ENCODE results near the gene EVC2. TPM values are rescaled to one million over a fixed set of nuclear protein-coding genes. Genes with fewer than 3 reads are reported as not detected.

EVC2 gene
- total RNA-seq, 2 experiments from 2014 or later, result 3.4 TPM; not detected in 1

- no peak for DNase-seq (ENCODE audit: low spot score)
- no peak overlapping the region for H2AFZ ChIP-seq (ENCODE audit: low read length)
- ChIA-PET POLR2A (no interaction called here), CTCF (ENCODE audit: unreplicated experiment) (no interaction called here)
- H3K4me2 ChIP-seq (ENCODE audit: low read length), result no peak overlapping the region
- no peaks in the 10 kb centered on the region for H3K9me3 ChIP-seq (ENCODE audit: low read length)
- H3K36me3 ChIP-seq (ENCODE audit: insufficient read depth, low read length), result no peaks in the 10 kb centered on the region
- H4K20me1 ChIP-seq (ENCODE audit: insufficient read depth, low read length), result no peaks in the 10 kb centered on the region
- TF ChIP-seq EZH2phosphoT487 (IDR thresholded peaks at IDR 0.05; ENCODE audit: borderline replicate concordance, low read depth, low read length), result no peak
- TF ChIP-seq CTCF (conservative IDR thresholded peaks at IDR 0.05; ENCODE audit: low read length), result no peak
- H3K79me2 ChIP-seq (ENCODE audit: insufficient read depth, low read depth, low read length), result no peaks in the 10 kb centered on the region
- H3K4me1 ChIP-seq (ENCODE audit: insufficient read depth, low read length, poor library complexity, severe bottlenecking), result no peaks in the 10 kb centered on the region
- no peaks in the 10 kb centered on the region for H3K9me2 ChIP-seq (ENCODE audit: insufficient read depth, low read length)
- H3K4me3 ChIP-seq (ENCODE audit: low read depth, low read length, poor library complexity, severe bottlenecking), result no peak overlapping the region
- BruUV-seq (replicated peaks), result no TSS peak
- intact Hi-C loops (cut with micrococcal nuclease; ENCODE audit: unreplicated experiment), result no loop called here
- no peak overlapping the region for H3K27ac ChIP-seq (ENCODE audit: low read depth, low read length, poor library complexity, severe bottlenecking)
These were observed 53.6 kb downstream of the EVC2 start for GRCh38 chr4:5654791-5655190.

GRCh38 chr4:5651089-5651488 is 57.3 kb downstream of the EVC2 start:
- no TSS peak for BruUV-seq (replicated peaks)
- intact Hi-C loops (cut with micrococcal nuclease; ENCODE audit: unreplicated experiment), result no loop called here
- no peaks in the 10 kb centered on the region for H3K9me2 ChIP-seq (ENCODE audit: insufficient read depth, low read length)
- H2AFZ ChIP-seq (ENCODE audit: low read length), result no peak overlapping the region
- H3K9me3 ChIP-seq (ENCODE audit: low read length), result no peaks in the 10 kb centered on the region
- H3K4me1 ChIP-seq (ENCODE audit: insufficient read depth, low read length, poor library complexity, severe bottlenecking), result no peaks in the 10 kb centered on the region
- no peak overlapping the region for H3K4me3 ChIP-seq (ENCODE audit: low read depth, low read length, poor library complexity, severe bottlenecking)
- H3K27ac ChIP-seq (ENCODE audit: low read depth, low read length, poor library complexity, severe bottlenecking), result no peak overlapping the region
- H3K36me3 ChIP-seq (ENCODE audit: insufficient read depth, low read length), result no peaks in the 10 kb centered on the region
- no peak for DNase-seq (ENCODE audit: low spot score)
- ChIA-PET POLR2A (interaction anchor here (0.7 kb wide), 1 partner anchor 14 kb away, joined by 4 read pairs; no protein-coding TSS in a partner anchor), CTCF (ENCODE audit: unreplicated experiment) (no interaction called here)
- no peaks in the 10 kb centered on the region for H3K79me2 ChIP-seq (ENCODE audit: insufficient read depth, low read depth, low read length)
- no peaks in the 10 kb centered on the region for H4K20me1 ChIP-seq (ENCODE audit: insufficient read depth, low read length)
- no peak overlapping the region for H3K4me2 ChIP-seq (ENCODE audit: low read length)
- TF ChIP-seq EZH2phosphoT487 (IDR thresholded peaks at IDR 0.05; ENCODE audit: borderline replicate concordance, low read depth, low read length), result no peak
- TF ChIP-seq CTCF (conservative IDR thresholded peaks at IDR 0.05; ENCODE audit: low read length), result no peak

- POLR2A ChIA-PET, result interaction anchor here (0.7 kb wide), 1 partner anchor 776 kb away, joined by 4 read pairs; no protein-coding TSS in a partner anchor
- no TSS peak for BruUV-seq (replicated peaks)
These were observed 58.3 kb downstream of the EVC2 start for GRCh38 chr4:5650040-5650439.

More at GRCh38 chr4:5650040-5650439, 58.3 kb downstream of the EVC2 start:
- TF ChIP-seq EZH2phosphoT487 (IDR thresholded peaks at IDR 0.05; ENCODE audit: borderline replicate concordance, low read depth, low read length), result no peak
- TF ChIP-seq CTCF (conservative IDR thresholded peaks at IDR 0.05; ENCODE audit: low read length), result no peak
- intact Hi-C loops (cut with micrococcal nuclease; ENCODE audit: unreplicated experiment), result no loop called here
- Histone ChIP-seq H4K20me1 (ENCODE audit: insufficient read depth, low read length) (no peaks in the 10 kb centered on the region), H3K36me3 (ENCODE audit: insufficient read depth, low read length) (no peaks in the 10 kb centered on the region), H3K9me2 (ENCODE audit: insufficient read depth, low read length) (no peaks in the 10 kb centered on the region), H3K4me3 (ENCODE audit: low read depth, low read length, poor library complexity, severe bottlenecking) (no peak overlapping the region), H3K9me3 (ENCODE audit: low read length) (no peaks in the 10 kb centered on the region), H3K79me2 (ENCODE audit: insufficient read depth, low read depth, low read length) (no peaks in the 10 kb centered on the region), H2AFZ (ENCODE audit: low read length) (no peak overlapping the region), H3K4me2 (ENCODE audit: low read length) (no peak overlapping the region), H3K27ac (ENCODE audit: low read depth, low read length, poor library complexity, severe bottlenecking) (no peak overlapping the region), H3K4me1 (ENCODE audit: insufficient read depth, low read length, poor library complexity, severe bottlenecking) (no peaks in the 10 kb centered on the region)
- CTCF ChIA-PET (ENCODE audit: unreplicated experiment), result no interaction called here
- no peak for DNase-seq (ENCODE audit: low spot score)
